Upper lobe of left lung (tissue), 4 donors: ENCODE results near the gene APP.

ENCODE experiments used
- CTCF ChIP-seq, 6 experiments: fragments of 450-650 bp in 4 of 6; fragments of 200-600 bp in 2 of 6; sonication (generic) in 2 of 6; IDR thresholded peaks; one replicate each; pipeline ENCODE4 v1.5.1; 2016 to 2019; ENCODE audit warnings: antibody characterized with exemption in 6 of 6
- EP300 ChIP-seq, 4 donors: sonication (generic); formaldehyde crosslinking; IDR thresholded peaks; one replicate each; pipeline ENCODE4 v1.5.1; 2017; ENCODE audit warnings: antibody characterized with exemption in 4 of 4, control low read depth in 2 of 4
- POLR2A ChIP-seq, 4 donors: fragments of 450-650 bp; IDR thresholded peaks; one replicate each; pipeline ENCODE4 v1.5.1; 2016 to 2017; ENCODE audit warnings: antibody characterized with exemption in 4 of 4, mild to moderate bottlenecking in 2 of 4
- POLR2AphosphoS5 ChIP-seq, 2 donors: sonication (generic); formaldehyde crosslinking; IDR thresholded peaks; one replicate each; pipeline ENCODE4 v1.5.1; 2017; ENCODE audit warnings: antibody characterized with exemption in 2 of 2

GRCh38 chr21:25980710-25981109 lies 189.9 kb downstream of the APP start:
- TF ChIP-seq CTCF (IDR thresholded peaks at IDR 0.05) (no peak), POLR2A (IDR thresholded peaks at IDR 0.05) (no peak), EP300 (IDR thresholded peaks at IDR 0.05) (no peak), POLR2AphosphoS5 (IDR thresholded peaks at IDR 0.05) (no peak)
